DMS 273 treated with DMSO at 0.1 percent for 48 hours (cell line): Measurements from ENCODE around the gene EEF1AKMT2.
"Not testable (repeated sequence)": the region's sequence is repeated elsewhere in the genome, so short reads cannot be mapped to it uniquely, and the experiment has no call there.

Experiments
- DNase-seq: peaks from one replicate; lab custom pipeline; 2025; lab: John Stamatoyannopoulos, UW

EEF1AKMT2 gene

DNA sequence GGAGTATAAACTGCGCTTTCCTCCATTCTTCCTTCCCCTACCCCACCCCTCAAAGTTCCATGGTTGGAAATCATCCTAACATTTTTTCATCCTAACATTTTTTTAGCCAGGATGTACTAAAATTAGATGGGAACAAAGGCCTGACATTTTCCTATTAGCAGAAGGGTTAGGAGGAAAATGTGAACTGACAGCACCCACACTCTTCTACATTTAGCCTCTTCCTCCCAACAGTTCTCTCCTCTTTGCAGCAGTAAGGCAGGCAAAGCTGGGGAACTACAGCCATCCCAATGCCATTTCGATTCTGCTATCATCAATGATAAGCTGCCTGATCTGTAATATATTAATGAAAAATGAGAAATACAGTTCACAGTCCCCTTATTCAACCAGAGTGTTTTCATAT lies 36.1 kb downstream of the EEF1AKMT2 start:
- DNase-seq, result no peak

DNA sequence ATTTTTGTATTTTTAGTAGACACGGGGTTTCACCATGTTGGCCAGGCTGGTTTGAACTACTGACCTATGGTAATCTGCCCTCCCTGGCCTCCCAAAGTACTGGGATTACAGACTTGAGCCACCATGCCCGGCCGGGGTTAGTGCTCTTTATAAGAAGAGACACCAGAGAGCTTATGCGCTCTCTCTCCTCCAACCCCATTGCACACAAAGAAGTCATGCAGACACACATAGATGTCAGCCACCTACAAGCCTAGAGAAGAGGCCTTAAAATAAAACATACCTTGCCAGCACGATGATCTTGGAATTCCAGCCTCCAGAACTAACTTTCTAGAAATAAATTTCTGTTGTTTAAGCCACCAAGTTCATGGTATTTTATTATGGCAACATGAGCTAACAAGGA lies 37.5 kb downstream of the EEF1AKMT2 start:
- DNase-seq, result no peak

- DNase-seq, result no peak
These were observed 42.6 kb downstream of the EEF1AKMT2 start for GRCh38 chr10:124748953-124749645.

GRCh38 chr10:124748166-124748565 lies 43.5 kb downstream of the EEF1AKMT2 start:
- no peak for DNase-seq

DNA sequence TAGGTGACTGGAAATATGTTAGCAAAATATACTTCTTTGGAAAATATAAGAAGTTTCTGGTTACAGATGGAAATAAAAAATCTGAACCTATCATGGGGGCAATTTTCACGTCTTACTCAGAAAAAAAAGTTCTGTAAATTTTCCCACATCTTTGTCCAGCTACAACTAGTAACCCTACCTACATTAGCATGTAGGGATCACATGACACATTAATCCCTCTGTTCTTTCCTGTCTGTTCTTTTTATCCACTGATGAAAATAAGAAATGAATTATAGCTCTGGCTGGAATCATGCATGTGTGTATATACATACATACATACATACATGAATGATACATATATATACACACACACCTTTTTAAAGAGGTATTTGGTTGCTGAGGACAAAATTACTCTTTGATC lies 43.9 kb downstream of the EEF1AKMT2 start:
- DNase-seq, result no peak

DNA sequence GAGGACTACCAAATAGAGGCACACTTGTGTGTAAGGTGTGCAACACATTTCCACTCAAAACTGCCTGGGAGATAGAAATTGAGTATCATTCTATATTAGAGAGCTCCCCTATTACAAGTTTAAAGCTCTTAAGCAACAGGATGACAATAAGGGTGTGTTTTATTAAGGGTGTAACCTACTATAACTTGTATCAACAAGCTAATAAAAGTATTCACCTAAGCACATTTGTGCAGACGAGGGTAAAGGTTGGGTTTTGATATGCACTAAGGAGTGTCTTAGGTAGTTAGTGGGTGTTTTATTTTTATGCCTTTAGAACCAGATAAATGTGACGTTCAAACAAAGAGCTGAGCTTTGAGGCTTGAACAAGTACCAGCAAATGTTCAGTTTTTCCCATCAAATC lies 44.7 kb downstream of the EEF1AKMT2 start:
- DNase-seq, result no peak

DNA sequence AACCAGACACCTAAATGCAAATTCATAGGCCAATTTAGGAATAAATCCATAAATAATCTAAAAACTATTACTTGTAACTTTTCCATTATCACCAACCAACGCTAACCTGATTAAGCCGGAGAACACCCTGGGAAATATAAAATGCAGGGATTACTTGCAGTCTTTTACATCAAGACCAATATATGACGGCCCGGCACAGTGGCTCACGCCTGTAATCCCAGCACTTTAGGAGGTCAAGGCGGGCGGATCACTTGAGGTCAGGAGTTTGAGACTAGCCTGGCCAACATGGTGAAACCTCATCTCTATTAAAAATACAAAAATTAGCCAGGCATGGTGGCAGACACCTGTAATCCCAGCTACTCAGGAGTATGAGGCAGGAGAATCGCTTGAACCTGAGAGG lies 45.2 kb downstream of the EEF1AKMT2 start:
- not testable (repeated sequence) for DNase-seq

DNA sequence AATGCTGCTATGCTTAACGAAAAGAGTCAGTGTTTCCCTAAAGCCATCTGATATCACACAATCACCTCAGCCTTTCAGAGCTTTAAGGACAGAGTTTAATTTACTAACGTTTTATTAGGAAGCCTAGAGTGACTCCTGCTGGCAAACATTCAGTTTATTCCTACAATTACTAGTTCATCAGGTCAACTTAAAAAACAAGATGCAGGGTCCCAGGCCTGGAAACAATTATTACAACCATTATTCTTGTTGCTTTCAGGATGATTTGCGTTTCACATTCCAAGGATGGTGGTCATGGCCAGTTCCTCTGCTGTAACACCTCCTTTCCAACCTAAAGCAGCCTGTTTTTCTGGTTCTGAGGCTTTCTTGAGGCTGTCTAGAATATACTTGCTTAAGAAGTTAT lies 46.0 kb downstream of the EEF1AKMT2 start:
- peak; percentile 19 for DNase-seq

GRCh38 chr10:124745252-124745651 lies 46.4 kb downstream of the EEF1AKMT2 start:
- DNase-seq, result no peak

DNA sequence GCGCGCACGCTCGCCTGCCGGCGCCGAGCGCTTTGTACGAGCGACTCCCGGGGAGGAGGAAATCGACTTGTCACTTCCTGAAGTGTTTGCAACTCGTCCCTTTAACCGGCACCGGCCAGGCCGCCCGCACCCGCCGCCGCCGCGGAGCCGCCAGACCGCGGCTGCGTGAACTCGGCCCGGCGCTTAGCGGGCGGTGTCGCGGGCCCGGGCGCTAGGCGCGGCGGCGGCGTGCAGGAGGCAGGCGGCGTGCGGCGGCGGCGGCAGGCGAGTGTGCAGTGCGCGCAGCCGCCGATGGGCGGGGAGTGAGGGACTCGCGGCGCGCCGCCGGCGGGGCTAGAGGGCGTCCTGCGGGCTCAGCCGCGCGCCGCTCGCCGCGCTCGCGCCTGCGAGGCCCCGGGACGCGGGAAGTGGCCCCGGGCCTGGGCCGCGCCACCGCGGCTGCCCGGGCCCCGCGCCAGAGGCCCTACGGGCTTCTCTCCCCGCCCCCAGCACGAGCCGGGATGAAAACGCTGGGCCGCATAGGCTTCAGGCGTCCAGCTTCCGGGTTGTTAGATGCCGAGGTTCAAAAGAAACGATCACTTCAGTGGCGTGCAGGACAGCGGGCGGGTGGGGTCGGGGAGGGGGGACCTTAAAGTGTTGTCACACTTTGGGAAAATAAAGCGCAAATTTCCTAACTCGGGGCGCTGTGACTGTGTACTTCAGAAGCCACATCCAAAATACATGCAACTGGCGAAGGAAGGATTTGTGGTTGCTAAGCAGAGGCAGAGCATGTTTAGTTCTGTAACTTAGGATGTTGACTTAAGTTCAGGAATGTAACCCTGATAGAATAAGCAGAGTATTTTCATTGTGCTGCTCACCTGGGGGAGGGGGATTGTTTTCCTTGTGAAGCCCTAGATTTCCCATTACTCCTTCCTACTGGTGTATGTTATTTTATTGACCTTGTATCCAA lies 47.3 kb downstream of the EEF1AKMT2 start, which contains the start of gene FAM53B:
Gene FAM53B (minus strand): TSS at position 277 of the 949 bp plus-strand sequence. CDS start 37,665 bp downstream, outside the sequence.
- peak; percentile 8 for DNase-seq

GRCh38 chr10:124743191-124744101 lies 48.2 kb downstream of the EEF1AKMT2 start:
- no peak for DNase-seq

- DNase-seq, result no peak
These were observed 49.1 kb downstream of the EEF1AKMT2 start for GRCh38 chr10:124742413-124743190.

DNA sequence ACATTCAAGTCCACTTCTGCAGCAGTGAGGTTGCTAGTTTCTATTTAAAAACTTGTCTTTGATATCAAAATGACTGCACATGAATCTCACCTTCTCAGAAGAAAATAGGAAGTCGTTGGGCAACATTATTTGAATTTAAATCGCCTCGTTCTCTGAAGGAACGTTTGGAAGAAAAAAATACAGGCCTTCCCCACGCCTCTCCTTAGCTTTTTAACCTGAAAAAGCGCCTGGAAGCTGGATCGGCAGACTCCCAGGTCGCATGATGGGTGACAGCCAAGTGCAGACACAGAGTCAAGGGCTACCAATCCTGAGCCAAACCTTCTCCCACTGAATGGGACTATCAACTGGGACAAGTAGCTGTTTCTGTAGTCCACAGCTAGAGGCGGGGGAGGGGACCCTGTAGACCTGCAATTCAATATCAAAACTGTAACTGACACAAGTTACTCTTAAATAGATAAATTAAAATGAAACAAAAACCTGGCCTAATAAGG lies 49.7 kb downstream of the EEF1AKMT2 start:
- DNase-seq, result no peak

GRCh38 chr10:124741281-124741921 lies 50.3 kb downstream of the EEF1AKMT2 start:
- DNase-seq, result no peak

DNA sequence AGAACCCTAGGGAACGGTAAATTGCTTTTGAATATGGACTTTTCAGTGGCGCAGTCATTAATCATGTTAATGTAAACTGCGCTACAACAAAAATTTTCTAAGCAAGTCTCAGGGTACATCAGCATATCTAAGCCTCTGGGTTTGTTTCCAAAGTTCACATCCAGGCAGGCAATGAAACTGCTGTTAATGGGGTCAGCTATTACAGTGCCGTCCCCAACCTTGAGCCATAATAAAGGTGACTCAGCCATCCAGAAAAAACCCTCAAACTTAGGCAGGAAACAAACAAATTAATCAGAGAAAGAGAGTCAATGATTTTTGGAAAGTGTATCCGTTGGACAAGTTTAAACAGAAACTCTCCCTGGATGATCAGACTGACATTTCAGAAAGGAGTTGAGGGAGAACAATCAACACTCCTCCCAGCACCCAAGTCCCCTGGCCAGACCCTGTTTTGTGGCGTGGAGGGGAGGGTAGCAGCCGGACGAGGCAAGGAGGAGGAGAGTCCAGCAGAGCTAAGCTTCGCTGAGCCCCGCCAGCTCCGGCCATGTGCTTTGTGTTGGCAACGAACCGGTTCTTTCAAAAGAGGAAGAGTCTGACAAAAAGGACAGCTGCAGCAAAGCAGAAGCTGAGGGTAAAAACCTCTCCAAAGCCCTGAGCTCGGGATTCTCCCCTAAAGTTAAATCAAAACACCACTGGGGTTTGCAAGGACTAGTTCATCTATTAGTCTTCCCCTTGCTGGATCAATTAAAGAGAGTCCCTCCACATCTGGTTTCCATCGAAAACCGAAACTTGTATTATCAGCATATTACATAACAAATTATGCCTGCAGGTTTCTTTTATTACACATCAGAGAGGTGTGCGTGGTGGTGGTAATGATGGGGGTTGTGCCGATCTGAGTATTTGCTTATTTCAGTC lies 51.1 kb downstream of the EEF1AKMT2 start:
- no peak for DNase-seq

DNA sequence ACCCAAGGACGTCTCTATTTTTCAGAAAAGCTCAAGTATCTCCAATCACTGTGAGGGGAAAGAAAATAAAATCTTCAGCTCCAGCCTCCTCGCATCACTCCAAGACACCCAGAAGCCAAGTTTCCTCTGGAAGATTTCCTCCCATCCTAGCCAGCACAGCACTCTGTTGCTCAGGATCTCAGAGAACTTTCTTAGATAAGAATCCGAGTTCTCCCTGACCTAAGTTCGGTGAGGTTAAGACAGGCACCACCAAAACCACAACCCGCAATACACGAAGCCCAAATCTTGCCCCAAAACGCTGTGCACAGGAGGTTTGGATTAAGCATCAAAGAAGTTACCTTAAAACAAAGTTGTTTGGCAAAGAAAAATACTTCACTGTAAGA lies 51.7 kb downstream of the EEF1AKMT2 start:
- no peak for DNase-seq

DNA sequence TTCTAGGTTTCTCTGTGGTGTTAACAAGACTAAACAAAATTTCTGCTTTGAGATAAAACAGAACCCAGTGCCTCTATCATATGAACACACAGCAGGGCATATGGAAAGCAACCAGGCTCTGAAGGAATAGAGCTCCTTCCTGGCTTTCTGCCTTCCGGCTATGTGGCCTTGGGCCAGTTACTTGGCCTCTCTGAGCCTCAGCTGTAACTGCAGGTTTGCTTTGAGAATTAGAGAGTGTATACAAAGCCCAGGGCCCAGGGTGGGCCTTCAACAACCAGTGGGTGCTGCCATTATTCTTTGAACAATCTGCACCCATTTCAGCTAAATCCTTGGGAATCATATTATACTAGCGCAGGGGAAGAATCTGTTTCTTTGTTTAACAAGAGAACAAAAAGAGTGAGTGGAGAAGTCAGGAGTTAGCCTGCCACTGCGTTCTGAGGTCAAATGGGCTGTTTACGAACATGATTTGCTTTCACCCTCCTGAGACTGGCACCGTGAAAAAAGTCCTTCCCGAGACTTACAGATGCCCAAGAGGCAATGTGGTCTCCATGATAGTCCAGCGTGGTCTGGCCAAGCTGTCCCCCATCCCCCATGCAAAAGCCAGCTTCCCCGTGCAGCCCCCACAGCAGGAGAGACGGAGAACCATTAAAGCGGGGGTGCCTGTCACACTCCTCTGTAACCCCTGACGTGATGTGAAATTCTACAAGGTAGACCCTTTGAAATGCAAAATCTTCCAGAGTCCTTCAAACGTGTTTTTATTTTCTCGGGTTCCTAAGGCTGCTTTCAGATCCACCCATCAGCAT lies 52.4 kb downstream of the EEF1AKMT2 start:
- DNase-seq, result no peak

- DNase-seq, result no peak
These were observed 53.2 kb downstream of the EEF1AKMT2 start for GRCh38 chr10:124738441-124738840.

GRCh38 chr10:124737708-124738107 lies 54.0 kb downstream of the EEF1AKMT2 start:
- no peak for DNase-seq
